Measurements from ENCODE around the gene ZNF19. TPM values are rescaled to one million over a fixed set of nuclear protein-coding genes. Genes with fewer than 3 reads are reported as not detected.

The ZNF19 gene
- total and polyA plus RNA-seq, 3 donors from 2014 or later: 28.4 to 44.6 (median 31.8) TPM

GRCh38 chr16:71448274-71448866 is 40.8 kb downstream of the ZNF19 start:
- TF ChIP-seq CTCF (IDR thresholded peaks at IDR 0.05) (no peak), POLR2A (IDR thresholded peaks at IDR 0.05) (no peak)
- H3K36me3 ChIP-seq (ENCODE audit: low read depth, missing control alignments): no peaks in the 10 kb centered on the region

GRCh38 chr16:71443714-71444113 is 45.4 kb downstream of the ZNF19 start:
- Histone ChIP-seq H3K36me3 (ENCODE audit: low read depth, missing control alignments) (no peaks in the 10 kb centered on the region), H3K9me3 (peaks cover 2% of the 10 kb centered on the region), H3K4me3 (no peak overlapping the region), H3K4me1 (no peaks in the 10 kb centered on the region), H3K27me3 (no peaks in the 10 kb centered on the region), H3K27ac (no peak overlapping the region)
- DNase-seq: no peak
- intact Hi-C loops (cut with DNase I; ENCODE audit: low total_unique reads): no loop called here
- TF ChIP-seq CTCF (IDR thresholded peaks at IDR 0.05): no peak
- no peak for TF ChIP-seq POLR2A (IDR thresholded peaks at IDR 0.05)
- 91 to 97% methylated on average over 5 to 6 of the region's 6 CpGs for WGBS, 2 donors

More at GRCh38 chr16:71448274-71448866, 40.8 kb downstream of the ZNF19 start:
- H3K9me3 ChIP-seq: peaks cover 5% of the 10 kb centered on the region
- no peaks in the 10 kb centered on the region for H3K4me1 ChIP-seq
- WGBS, 2 donors: 94 to 95% methylated on average over 7 of the region's 7 CpGs
- no peak for DNase-seq
- H3K27ac ChIP-seq: no peak overlapping the region
- intact Hi-C loops (cut with DNase I; ENCODE audit: low total_unique reads): no loop called here
- no peaks in the 10 kb centered on the region for H3K27me3 ChIP-seq
- no peak overlapping the region for H3K4me3 ChIP-seq

DNA sequence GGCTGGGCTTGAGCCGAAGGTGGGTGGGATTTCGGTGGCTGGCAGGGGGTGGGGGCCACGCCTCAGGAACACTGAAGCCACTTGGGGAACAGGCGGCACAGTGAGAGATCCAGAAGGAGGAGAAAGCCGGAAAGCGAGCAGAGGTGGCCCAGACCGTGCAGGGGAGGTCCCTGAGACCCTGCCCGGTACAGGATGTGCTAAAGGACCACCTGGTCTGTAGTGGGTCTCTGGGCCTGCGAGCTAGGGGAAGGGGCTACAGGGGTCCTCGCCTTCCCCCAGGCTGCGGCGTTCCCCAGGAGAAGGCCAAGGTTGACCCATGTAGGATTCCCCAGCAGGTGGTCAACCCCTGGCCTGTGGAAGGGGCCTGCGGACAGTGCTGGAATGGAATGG is 47.1 kb downstream of the ZNF19 start, which contains the start of gene TLE7:
Gene TLE7 (minus strand): TSS at position 4 of the 390 bp plus-strand sequence. CDS start 8,730 bp downstream, outside the sequence.
- no peaks in the 10 kb centered on the region for H3K9me3 ChIP-seq
- WGBS, 2 donors: 55 to 74% methylated on average over 7 to 13 of the region's 13 CpGs
- TF ChIP-seq CTCF (IDR thresholded peaks at IDR 0.05) (no peak), POLR2A (IDR thresholded peaks at IDR 0.05) (no peak)

GRCh38 chr16:71441348-71442050 is 47.6 kb downstream of the ZNF19 start:
- peak; percentile 55 for DNase-seq
- H3K27me3 ChIP-seq: no peaks in the 10 kb centered on the region
- TF ChIP-seq CTCF (IDR thresholded peaks at IDR 0.05) (peak in 2 of 3 experiments; percentile 46 to 63), POLR2A (IDR thresholded peaks at IDR 0.05) (no peak)
- no peak overlapping the region for H3K27ac ChIP-seq
- H3K4me1 ChIP-seq: no peaks in the 10 kb centered on the region
- no peaks in the 10 kb centered on the region for H3K9me3 ChIP-seq
- peak overlapping the region; percentile 40 to 54 for H3K4me3 ChIP-seq
- 25 to 42% methylated on average over 18 to 48 of the region's 71 CpGs for WGBS, 2 donors
- intact Hi-C loops (cut with DNase I; ENCODE audit: low total_unique reads): no loop called here
- H3K36me3 ChIP-seq (ENCODE audit: low read depth, missing control alignments): no peaks in the 10 kb centered on the region

More for the DNA sequence above, 47.1 kb downstream of the ZNF19 start, which contains the start of gene TLE7:
- H3K4me3 ChIP-seq: peak within 1 kb of the TSS; percentile 40 to 54
- H3K27me3 ChIP-seq: no peaks in the 10 kb centered on the region
- no peak within 1 kb of the TSS for H3K27ac ChIP-seq
- H3K4me1 ChIP-seq: no peaks in the 10 kb centered on the region
- DNase-seq: no peak
- H3K36me3 ChIP-seq (ENCODE audit: low read depth, missing control alignments): no peaks in the 10 kb centered on the region
- intact Hi-C loops (cut with DNase I; ENCODE audit: low total_unique reads): no loop called here

Measured in testis (tissue), 3 donors.